GM20431 (cell line): Measurements from ENCODE around the gene IKZF5.

ENCODE experiments used
- in situ Hi-C: fragments of 300-500 bp; cut with MseI, MboI; formaldehyde crosslinking; loops from one replicate; pipeline ENCODE4 v1.15.0; 2020; ENCODE audit warnings: low sequenced_read_pairs; ENCODE audit not compliant: unreplicated experiment

IKZF5 gene

DNA sequence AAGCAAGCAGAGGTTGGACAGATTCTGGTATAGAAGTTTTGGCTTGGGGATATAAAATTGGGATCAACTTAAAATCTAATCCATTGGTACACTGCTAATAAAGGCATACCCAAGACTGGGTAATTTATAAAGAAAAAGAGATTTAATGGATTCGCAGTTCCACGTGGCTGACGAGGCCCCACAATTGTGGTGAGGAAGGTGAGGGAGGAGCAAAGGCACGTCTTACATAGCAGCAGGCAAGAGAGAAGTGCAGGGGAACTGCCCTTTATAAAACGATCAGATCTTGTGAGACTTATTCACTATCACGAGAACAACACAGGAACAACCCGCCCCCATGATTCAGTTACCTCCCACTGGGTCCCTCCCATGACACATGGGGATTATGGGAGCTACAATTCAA is 9.9 kb upstream of the IKZF5 start:
- in situ Hi-C loops: no loop called here

- in situ Hi-C loops: no loop called here
These were observed 9.0 kb upstream of the IKZF5 start for GRCh38 chr10:123017421-123018165.

- in situ Hi-C loops: no loop called here
These were observed 7.6 kb upstream of the IKZF5 start for GRCh38 chr10:123016228-123016627.

- in situ Hi-C loops: no loop called here
These were observed 6.2 kb upstream of the IKZF5 start for GRCh38 chr10:123014772-123015171.

GRCh38 chr10:123013456-123014419 is 5.1 kb upstream of the IKZF5 start:
- in situ Hi-C loops: no loop called here

DNA sequence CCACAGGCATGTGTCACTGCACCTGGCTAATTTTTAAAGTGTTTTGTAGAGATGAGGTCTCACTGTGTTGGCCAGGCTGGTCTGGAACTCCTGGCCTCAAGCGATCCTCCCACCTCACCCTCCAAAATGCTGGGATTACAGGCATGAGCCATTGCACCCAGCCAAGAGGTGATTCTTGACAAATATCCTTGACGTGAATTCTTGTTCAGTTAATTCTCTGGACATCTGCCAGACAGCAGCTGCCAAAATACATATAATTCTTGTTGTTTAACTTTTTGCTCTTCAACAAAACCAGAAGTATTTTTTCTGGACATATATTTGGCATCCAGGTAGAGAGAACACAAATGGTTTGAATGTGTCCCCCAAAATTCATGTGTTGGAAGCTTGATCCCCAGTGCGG is 3.4 kb upstream of the IKZF5 start:
- in situ Hi-C loops: no loop called here

DNA sequence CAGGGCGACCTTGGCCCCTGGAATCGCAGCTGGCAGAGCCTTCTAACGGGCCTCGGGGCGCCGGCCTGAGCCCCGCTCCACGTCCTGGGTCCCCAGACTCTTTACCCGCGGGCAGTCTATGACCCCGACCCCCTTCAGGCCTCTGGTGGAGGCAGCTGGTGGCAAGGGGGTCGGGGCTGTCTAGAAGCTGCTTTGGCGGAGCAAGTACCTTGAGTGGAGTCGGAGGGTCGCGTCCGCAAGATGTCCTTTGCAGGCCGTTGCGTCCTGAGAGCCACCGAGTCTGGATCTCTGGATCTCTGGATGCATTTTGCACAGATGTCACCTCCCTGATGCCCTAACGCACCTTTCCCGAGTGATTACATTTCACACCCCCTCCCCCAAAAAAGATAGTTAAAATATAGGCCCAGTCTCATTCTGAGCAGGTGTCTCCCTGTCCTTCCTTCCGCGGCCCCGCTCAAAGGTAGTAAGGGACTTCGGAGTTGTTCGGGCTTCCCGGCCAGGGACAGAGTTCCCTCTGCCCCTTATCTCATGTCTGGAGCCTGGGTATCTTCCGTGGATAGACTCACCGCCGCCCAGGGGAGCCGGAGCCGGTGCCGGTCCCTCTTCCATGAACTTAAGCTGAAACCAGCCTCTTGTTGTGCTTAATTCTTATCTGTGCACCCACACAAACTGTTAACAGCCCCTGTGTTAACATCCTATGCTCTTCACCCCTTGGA is 668 bp upstream of the IKZF5 start:
- in situ Hi-C loops: no loop called here

DNA sequence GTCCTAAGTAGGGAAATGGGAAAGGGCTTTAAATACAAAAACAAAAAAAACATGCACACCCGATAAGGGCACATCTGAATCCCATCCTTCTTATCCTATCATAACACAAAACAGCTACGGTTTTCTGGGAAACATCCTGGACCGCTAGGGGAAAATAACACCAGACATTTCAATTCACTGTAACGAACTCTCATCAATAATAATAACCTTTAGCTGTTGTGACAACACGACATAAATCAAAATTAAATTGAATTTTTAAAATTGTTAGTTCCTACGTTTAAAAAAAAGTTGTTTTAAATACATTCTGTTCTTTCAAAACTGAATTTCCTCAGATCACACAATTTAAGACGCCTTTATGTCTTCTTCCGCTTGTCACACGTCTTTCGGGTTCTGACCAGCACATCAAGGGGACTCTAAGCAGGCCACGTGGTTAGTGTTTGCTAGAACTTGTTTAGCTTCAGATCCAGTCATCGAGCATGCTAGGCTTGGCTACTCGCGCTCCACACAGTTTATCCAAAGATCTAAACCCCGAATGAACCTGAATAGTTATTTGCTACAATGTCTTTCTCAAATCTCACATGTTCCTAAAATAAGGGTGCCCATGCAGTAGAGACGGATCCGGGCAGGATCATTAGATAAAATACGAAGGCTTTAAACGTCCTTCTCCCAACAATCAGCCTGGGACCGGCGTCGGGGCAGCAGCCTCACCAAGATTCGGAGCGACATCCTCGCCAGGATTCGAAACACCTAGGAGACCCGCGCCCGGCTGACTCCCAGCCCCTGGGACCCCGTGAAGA is 839 bp downstream of the IKZF5 start:
- in situ Hi-C loops: no loop called here

GRCh38 chr10:123004298-123004697 is 4.3 kb downstream of the IKZF5 start:
- in situ Hi-C loops: no loop called here

DNA sequence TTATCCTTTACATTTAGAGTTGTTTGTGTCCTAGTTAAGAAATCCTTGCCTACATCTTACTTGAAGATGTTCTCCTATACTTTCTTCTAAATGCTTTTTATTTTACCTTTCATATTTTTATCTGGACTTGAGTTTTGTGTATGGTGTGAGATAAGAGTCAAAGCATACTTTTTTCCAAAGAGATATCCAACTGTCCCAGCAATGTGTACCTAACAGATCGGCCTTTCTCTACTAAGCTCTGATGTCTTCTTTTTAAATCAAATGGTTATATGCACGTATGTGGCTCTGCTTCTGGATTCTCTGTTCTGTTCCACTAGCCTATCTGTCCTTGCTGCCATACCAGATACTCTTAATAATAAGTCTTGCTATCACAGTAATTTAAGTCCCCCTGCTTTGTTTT is 7.2 kb downstream of the IKZF5 start:
- in situ Hi-C loops: no loop called here

DNA sequence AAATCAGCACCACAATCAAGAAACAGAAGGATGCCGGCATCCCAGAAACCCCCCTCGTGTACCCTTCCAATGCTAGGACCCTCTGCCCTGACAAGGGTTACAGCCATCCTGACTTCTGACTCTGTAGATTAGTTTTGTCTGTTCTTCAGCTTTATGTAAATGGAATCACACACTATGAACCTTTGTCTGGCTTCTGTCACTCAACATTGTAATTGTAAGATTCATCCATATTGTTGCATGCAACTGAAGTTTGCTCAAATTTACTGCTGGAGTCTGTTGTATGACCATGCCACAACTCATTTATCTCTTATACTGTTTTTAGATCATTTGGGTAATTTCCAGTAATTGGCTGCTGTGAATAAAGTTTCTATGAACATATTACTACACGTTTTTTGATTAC is 8.4 kb downstream of the IKZF5 start:
- in situ Hi-C loops: no loop called here

GRCh38 chr10:122999347-122999746 is 9.2 kb downstream of the IKZF5 start:
- in situ Hi-C loops: no loop called here

DNA sequence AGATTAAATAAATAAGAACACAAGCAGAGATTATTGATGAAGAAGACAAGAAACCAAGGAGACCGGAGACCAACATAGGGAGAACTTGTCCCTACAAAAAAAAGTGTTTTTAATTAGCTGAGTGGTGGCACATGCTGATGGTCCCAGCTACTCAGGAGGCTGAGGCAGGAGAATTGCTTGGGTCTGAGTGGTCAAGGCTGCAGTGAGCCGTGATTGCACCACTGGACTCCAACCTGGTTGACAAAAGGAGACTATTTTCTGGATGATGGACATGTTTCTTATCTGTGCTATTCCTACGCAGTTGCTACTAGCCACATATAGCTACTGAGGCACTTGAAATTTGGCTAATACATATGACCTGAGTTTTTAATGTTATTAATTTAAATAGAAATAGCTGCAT is 9.7 kb downstream of the IKZF5 start:
- in situ Hi-C loops: no loop called here

DNA sequence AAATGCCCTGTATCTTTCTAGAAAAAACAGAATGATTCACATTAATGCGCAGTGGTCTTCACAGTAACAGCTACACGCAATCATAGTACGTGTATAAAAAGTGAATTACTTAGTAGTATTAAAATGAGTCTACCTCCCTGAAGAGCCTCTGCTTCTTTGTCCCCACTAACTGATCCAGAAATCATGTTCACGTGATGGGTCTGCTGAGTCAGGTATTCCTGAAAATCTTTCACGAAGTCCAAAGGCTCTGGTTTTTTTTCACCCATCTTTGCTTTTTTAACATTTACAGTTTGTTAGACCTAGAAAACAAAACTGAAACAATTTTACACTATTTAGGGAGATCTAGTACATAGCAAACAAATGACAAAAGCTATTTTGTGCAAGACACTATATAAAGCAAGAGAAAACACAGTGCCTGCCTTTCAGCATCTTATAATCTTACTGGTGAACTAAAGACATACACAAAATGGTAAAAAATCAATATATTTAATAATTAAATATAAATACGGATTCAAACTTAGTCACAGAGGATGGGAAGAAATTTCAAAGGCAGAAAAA is 10.2 kb downstream of the IKZF5 start:
- in situ Hi-C loops: no loop called here

DNA sequence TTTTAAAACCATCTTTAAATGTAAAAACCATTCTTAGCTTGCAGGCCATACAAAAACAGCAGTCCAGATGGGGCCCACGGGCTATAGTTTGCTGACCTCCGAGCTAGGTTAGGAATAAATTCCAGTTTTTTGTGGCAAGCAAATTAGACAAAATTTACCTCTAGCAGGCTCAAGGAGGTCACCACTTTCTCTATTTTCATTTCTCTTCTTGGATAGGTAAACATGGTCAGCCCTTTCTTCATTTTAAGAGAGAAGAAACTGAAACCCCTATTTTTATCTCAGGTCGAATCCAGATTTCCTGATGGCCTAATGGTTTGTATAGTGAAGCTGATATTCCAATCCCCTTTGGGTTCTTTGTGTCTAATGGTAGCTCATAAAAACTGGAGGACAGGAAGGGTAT is 10.7 kb downstream of the IKZF5 start:
- in situ Hi-C loops: no loop called here

DNA sequence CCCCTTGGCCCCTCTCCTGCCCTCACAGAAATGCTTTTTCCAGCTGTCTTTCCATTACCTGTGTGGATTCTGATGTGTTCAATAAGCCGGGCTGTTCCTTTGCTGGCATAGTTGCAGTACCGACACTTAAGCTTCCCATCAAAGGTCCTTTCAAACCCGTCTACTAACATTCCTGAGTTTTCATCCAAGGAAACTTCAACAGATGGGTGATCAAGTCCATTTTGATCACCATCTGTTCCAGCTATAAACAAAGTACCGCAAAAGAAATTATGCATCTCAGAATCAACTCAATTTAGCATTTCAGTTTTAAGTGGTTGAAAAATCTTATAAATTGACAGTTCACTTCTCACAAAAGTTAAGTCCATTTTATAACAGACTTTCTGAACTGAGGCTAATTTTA is 12.7 kb downstream of the IKZF5 start:
- in situ Hi-C loops: no loop called here

DNA sequence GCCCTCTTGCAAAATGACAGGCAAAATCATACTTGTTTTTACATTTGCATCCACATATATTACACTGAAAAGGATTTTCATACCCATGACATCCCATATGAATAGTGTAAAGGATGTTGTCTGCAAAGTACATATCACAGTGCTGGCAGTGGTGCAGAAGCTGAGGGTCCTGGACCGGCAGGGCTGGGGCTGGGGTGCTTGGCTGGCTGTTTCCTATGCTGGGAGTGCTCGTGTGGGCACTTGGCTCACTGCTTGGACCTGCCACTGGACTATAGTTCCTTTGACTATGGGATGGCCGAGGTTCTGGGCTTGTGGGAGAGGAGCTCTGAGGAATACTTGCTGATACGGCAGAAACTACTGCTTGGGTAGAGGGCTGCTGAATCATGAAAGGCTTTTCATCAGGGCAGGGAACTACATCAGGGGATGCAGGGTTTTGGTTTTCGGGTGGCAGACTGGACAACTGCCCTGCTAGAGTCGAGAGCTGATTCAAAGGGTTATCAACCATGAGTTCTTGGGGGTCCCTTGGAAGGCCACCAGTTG is 14.7 kb downstream of the IKZF5 start:
- in situ Hi-C loops: no loop called here

- in situ Hi-C loops: no loop called here
These were observed 16.5 kb downstream of the IKZF5 start for GRCh38 chr10:122992031-122992585.

DNA sequence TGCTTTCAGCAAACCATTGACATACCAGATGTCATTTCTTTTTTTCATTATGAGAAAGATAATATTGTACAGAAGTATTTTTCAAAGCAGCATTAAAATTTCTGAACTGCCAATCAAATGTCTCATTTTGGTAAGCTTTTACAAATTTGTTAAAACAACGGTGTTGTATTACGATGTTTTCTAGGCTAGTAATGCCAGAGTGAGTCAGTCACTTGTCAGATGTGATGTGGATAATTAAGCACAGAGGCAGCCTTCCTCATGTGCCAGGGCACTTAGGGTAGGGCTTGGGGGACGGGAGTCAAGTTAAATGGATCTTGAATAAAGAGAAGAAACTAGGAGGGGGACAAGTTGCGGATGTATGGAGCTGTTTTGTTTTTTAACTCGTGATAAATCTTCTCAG is 18.3 kb downstream of the IKZF5 start:
- in situ Hi-C loops: no loop called here
